Measurements from ENCODE around the gene EPHA4.

Gene EPHA4

GRCh38 chr2:221429741-221430491, 142.2 kb downstream of the EPHA4 start:
- no peak for DNase-seq

- DNase-seq = no peak
Observed at GRCh38 chr2:221428896-221429295, 143.2 kb downstream of the EPHA4 start.

- no peak for DNase-seq
Observed at GRCh38 chr2:221426929-221427328, 145.2 kb downstream of the EPHA4 start.

GRCh38 chr2:221425891-221426290, 146.2 kb downstream of the EPHA4 start:
- DNase-seq = no peak

GRCh38 chr2:221425353-221425752, 146.8 kb downstream of the EPHA4 start:
- DNase-seq = no peak

- DNase-seq = no peak
Observed at GRCh38 chr2:221423210-221423804, 148.8 kb downstream of the EPHA4 start.

- DNase-seq = no peak
Observed at GRCh38 chr2:221422516-221423209, 149.4 kb downstream of the EPHA4 start.

- DNase-seq = no peak
Observed at GRCh38 chr2:221420245-221420644, 151.9 kb downstream of the EPHA4 start.

GRCh38 chr2:221415789-221416188, 156.3 kb downstream of the EPHA4 start:
- DNase-seq = no peak

GRCh38 chr2:221412978-221413377, 159.1 kb downstream of the EPHA4 start:
- DNase-seq = no peak

- no peak for DNase-seq
Observed at GRCh38 chr2:221410487-221410886, 161.6 kb downstream of the EPHA4 start.

- no peak for DNase-seq
Observed at GRCh38 chr2:221407765-221408164, 164.3 kb downstream of the EPHA4 start.

- DNase-seq = no peak
Observed at GRCh38 chr2:221405521-221405920, 166.6 kb downstream of the EPHA4 start.

- no peak for DNase-seq
Observed at GRCh38 chr2:221402072-221402471, 170.0 kb downstream of the EPHA4 start.

- no peak for DNase-seq
Observed at GRCh38 chr2:221400411-221400810, 171.7 kb downstream of the EPHA4 start.

GRCh38 chr2:221399183-221399582, 172.9 kb downstream of the EPHA4 start:
- no peak for DNase-seq

- no peak for DNase-seq
Observed at GRCh38 chr2:221397187-221397586, 174.9 kb downstream of the EPHA4 start.

- DNase-seq = no peak
Observed at GRCh38 chr2:221392228-221392881, 179.7 kb downstream of the EPHA4 start.

- DNase-seq = no peak
Observed at GRCh38 chr2:221390878-221391277, 181.2 kb downstream of the EPHA4 start.

- DNase-seq = no peak
Observed at GRCh38 chr2:221389904-221390303, 182.2 kb downstream of the EPHA4 start.

GRCh38 chr2:221389421-221389820, 182.7 kb downstream of the EPHA4 start:
- no peak for DNase-seq

- DNase-seq = no peak
Observed at GRCh38 chr2:221388891-221389290, 183.2 kb downstream of the EPHA4 start.

GRCh38 chr2:221385716-221386115, 186.4 kb downstream of the EPHA4 start:
- DNase-seq = no peak
